GM19395 (cell line): ENCODE data around the gene EXPH5.
"Not testable (repeated sequence)": the region's sequence is repeated elsewhere in the genome, so short reads cannot be mapped to it uniquely, and the experiment has no call there.

Experiments used
- ATAC-seq: cut with Tn5 transposase; IDR thresholded peaks from one replicate; pipeline ENCODE4 v1.9.1; 2021; ENCODE audit warnings: mild to moderate bottlenecking, moderate library complexity; ENCODE audit not compliant: unreplicated experiment

Gene EXPH5

DNA sequence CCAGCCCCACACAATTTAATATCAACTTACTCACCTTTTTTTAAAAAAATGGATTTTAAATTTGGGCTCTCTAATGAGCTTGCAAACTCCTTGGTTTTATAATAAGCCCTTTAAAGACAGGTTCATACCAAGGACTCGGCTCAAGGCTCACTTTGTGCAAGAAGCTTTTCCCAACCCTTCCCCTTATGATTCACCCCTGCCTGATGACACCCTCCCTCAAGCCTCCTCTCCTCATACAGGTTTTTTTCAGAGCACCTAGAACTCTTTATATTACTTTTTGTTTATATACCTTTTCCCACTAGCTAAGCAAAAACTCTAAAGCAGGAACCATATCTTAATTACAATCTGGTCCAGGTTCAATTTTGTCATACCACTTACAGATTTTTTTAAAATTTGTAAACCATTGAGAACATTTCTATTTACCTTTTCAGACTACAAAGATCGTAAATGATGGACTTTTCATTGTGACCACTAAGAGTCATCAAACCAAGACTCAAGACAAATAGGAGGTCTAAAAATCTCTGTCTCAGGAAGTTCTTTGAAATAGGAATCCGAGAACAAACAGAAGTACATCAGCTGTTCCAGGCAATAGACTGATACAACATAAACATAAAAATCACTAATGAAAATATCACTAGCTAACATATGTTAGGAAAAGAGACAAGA, 13.1 kb upstream of the EXPH5 start:
- ATAC-seq: no peak

DNA sequence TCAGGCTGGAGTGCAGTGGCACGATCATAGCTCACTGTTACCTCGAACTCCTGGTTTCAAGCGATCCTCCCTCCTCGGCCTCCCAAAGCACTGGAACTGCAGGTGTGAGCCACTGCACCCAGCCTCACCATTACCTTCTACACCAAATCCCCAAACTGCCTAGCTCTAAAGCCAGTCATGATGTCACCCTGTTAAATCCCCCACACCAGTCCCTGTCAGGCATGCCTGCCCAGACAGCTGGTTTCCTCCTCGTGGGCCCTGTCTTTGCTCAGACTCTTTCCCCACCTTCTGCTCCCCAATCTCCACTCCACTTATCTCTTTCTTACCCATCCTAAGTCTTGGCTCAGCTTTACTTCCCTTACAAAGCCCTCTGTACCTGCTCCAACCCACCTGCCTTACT, 12.5 kb upstream of the EXPH5 start:
- no peak for ATAC-seq

DNA sequence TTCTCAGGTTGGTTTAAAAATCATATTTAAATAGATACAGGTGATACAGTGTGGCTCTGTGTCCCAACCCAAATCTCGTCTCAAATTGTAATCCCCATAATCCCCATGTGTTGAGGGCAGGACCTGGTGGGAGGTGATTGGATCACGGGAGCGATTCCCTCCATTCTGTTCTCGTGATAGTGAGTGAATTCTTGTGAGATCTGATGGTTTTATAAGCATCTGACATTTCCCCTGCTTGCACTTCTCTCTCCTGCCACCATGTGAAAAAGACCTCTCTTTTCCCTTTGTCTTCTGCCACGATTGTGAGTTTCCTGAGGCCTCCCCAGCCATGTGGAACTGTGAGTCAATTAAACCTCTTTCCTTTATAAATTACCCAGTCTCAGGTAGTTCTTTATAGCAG, 9.2 kb upstream of the EXPH5 start:
- not testable (repeated sequence) for ATAC-seq

DNA sequence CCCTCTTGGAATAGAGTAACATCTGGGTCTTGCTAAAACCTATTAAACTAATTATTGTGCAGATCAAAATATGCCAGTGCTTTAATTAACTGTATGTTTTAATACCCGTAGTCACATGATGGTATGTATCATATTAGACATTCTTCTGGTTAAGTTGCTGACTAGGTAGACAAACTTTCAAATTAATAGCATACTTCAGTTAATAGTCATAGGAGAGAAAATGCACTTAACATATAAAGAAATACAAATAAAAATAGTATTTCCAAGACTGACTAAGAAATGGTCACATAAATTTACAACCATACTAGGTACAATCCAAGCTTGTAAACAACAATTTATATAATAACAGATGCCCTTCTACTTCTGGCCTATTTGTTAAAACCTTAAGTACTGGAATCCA, 7.6 kb upstream of the EXPH5 start:
- no peak for ATAC-seq

DNA sequence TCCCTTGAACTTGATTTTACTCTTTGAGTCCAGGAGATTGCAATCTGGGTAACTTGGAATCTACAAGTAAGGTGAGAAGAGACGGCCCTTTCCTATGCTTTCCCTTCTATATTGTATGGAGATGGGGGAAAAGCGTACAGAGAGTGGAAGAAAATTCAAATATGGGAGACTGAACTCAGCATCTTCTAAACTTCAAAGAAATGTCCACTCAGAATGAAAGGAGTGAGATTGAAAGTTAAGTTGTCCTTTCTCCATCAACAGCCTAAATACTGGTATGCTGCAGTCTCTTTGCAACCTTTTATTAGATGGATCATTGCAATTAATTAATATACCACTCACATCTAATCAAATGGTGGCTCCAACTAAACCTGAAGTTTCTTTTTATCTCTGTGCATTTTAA, 6.4 kb upstream of the EXPH5 start:
- no peak for ATAC-seq

DNA sequence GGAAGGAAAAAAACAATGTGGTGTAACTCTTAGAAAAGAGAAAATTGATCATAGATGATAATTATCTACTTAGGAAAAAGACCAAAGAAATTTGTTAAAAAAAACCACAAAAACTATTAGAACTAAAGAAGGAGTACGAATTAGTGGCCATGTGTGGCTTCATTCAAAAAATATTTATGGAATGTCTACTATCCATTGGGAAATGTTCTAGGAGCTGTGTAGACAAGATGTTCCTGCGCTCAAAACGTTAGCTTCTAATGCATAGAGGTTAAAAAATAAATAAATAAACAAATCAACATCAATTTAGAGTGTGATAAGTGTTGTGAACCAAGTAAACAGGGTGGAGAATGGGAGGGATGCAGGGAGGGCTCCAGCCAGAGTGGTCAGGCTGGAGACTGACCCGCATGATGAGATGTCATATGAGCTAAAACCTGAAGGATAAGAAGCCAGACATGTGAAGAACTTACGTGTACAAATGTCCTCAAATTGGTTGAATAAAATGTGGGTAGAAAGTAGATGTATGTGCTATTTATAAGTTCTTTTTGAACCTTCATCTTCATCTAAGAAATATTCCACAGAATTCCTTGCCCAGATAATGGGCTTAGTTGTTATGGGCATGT, 4.3 kb upstream of the EXPH5 start:
- ATAC-seq: no peak

DNA sequence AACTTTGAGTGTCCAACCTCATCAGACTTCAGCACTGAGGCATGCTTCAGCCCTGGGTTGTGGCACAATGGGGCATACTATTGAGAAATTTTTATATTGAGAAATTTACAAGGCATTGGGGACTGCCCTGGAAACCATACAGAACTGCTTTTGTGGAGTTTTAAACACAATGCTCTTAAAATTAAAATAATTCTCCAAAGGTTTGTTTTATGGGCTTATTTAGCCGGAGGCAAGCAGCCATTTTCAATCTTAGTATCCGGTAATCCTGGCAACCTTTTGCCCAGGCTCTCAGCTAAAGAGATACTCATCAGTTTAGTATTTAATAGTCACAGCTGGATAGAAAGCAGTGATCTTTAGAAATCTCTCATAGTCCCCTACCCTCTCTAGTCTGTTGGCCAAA, 3.1 kb upstream of the EXPH5 start:
- no peak for ATAC-seq

DNA sequence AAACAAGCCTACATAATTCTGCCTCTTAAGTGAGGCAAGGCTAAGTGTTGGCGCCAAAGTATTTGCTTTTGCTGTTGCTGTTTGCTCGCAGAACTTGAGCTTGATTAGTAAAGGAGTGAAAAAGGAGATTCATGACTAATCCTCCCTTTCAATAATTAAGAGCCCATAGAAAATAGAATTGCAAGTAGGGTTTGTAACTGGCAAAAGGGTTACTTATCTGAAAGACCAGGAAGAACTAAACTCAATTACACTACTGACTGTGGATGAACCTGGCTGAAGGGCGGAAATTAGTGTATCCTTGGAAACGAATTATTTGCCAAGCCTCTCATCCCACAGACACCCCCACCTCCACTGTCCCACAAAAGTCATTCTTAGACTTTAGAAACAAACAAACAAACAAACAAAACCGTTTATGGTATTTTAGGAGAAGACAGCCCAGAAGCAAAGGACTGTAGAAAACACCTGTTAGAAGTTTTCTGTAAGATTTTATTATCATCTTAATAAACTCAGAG, 411 bp upstream of the EXPH5 start:
- no peak for ATAC-seq

DNA sequence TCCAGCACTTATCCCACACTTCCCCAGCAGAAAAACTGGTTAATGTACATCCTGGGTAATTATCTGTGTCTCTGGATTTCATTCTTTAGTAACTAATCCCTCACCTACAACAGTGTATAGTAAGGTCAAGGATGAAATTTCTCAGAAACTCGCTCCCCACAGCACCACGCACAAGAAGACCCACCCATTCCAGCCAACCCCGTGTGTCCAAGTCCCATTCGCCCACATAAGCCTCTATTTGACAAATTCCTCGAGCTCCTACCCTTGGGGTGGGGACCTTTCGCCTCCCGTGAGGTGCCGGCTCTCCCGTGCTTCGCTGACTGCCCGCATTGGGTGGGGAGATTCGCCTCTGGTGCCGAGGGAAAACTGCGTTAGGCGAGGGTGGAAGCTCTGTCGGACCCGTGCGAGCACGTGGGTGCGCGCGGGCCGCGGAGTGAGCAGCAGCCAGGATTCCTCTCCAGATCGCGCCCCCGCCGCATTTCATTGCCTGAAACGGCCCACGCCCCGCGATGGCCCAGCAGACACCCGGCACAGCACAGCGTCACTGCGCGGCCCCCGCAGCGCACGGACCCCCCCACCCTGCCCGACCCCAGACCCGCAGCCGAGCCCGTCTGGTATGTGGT, 866 bp downstream of the EXPH5 start:
- peak; percentile 29 for ATAC-seq

DNA sequence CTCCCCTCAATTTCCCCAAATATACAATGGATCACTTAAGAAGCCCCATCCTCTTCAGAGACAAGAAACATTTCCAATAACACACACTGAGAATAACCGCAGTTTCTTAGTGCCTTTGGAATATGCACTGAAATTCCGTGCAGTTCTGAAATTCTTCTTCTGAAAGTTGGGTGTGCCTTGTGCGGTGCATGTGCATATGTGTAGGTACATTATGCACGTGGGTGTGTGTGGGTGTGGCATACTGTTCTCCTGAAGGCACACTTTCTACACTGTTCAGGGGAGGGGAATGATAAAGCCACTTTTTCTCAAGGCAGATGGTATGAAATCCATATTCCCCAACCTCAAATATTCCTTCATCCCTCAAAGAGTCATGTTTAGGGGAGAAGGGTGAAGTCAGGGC, 1.7 kb downstream of the EXPH5 start:
- no peak for ATAC-seq

DNA sequence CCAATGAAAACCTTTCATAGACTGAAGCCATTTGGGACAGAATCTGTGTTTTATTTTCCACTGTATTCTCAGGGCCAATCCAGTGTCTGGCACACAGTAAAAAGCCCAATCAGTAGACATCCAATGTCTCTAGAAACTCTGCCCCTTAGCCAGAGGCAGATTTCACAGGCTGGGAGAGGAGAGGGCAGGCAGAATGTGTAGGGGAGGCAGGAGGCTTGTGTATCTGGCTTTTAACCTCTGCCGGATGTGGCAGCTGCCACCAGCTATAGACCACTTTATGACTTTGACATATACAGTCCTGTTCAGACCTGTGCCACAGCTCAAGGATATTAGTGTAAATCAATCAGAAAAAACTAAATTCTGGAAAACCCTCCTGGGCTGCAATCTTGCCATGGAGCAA, 4.4 kb downstream of the EXPH5 start:
- ATAC-seq: no peak

DNA sequence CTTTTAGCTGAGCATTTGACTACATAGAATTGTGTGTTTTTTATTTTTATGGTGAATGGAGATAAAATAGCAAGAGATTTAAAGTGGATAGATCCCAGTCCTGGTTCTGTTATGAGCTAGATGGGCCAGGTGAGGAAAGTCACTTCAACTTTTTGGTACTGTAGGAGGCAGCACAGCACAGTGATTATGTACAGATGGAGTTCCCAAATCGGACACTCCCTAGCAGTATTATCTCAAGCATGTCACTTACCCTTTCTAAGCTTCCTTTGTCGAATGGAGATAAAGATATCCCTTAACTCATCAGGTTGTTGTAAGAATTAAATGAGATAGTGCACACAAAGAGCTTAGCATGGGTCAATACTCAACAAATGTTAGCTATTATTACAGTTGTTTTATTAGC, 5.3 kb downstream of the EXPH5 start:
- ATAC-seq: no peak

DNA sequence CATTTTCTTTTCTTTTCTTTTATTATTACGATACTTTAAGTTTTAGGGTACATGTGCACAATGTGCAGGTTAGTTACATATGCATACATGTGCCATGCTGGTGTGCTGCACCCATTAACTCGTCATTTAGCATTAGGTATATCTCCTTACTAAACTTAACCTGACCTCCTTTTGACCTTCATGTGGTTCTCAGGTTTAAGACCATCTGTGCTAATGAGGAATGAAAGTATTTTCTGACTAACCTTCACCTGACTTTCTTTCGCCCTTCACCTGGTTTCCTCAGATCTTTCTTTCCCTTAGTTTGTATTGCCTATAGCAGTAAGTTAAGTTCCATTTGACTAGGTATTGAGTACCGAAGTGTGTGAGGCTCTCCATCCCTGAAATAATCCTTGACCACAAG, 6.5 kb downstream of the EXPH5 start:
- no peak for ATAC-seq

DNA sequence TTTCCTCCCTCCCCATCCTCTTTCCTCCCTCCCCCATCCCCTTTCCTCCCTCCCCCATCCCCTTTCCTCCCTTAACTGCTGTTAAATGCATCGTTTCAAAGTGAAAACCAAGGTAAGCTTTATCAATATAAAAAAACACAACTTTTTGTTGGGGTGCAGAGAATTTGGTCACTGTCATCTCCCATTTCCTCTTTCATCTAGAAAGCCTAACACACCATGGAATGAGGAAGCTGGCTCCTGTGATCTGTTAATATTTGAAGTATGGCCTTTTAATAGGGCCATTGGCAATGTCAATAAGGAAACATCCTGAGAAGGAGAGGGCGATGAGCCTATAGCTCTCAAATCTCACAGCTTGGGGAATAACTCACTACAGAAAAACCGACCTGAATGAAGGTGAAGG, 7.0 kb downstream of the EXPH5 start:
- no peak for ATAC-seq

DNA sequence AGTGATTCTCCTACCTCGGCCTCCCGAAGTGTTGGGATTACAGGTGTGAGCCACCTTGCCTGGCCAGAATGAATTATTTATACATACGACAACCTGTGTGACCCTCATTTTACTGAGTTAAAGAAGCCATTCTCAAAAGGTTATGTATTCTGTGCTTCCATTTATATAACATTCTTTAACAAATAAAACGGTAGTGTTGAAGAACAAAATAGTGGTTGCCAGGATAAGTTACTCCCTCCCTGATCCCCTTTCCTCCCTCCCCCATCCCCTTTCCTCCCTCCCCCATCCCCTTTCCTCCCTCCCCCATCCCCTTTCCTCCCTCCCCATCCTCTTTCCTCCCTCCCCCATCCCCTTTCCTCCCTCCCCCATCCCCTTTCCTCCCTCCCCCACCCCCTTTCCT, 7.4 kb downstream of the EXPH5 start:
- ATAC-seq: not testable (repeated sequence)

DNA sequence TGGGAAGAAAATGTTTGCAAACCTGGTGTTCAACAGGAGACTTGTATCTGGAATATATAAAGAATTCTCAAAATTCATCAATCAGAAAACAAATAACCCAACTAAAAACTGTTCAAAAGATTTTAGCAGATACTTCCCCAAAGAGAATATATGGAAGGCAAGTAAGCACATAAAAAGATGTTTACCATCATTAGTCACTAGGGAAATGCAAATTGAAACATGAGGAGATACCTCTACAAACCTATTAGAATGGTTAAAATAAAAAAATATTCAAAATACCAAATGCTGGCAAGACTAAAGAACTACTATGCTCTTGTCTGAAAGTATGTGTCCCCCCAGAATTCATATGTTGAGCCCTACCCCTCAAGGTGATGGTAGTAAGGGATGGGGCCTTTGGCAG, 8.6 kb downstream of the EXPH5 start:
- ATAC-seq: no peak

DNA sequence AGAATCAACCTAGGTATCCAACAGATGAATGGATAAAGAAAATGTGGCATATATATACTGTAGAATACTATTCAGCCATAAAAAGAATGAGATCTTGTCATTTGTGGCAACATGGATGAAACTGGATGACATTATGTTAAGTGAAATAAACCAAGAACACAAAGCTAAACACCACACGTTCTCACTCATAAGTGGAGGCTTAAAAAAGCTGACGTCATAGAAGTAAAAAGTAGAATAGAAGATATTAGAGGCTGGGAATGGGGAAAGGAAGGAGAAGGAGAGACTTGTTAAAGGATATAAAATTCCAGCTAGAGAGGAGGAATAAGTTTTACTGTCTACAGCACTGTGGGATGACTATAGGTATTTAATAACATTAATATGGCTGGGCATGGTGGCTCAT, 12.9 kb downstream of the EXPH5 start:
- ATAC-seq: no peak

DNA sequence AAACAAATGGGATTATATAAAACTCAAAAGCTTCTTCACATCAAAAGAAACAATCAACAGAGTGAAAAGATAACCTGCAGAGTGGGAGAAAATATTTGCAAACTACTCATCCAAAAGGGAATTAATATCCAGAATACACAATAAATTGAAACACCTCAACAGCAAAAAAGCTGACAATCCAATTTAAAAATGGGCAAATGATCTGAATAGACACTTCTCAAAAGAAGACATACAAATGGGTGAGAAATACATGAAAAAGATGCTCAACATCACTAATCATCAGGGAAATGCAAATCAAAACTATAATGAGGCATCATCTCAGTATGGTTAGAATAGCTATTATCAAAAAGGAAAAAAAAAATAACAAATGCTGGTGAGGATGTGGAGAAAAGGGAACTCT, 13.5 kb downstream of the EXPH5 start:
- ATAC-seq: no peak

DNA sequence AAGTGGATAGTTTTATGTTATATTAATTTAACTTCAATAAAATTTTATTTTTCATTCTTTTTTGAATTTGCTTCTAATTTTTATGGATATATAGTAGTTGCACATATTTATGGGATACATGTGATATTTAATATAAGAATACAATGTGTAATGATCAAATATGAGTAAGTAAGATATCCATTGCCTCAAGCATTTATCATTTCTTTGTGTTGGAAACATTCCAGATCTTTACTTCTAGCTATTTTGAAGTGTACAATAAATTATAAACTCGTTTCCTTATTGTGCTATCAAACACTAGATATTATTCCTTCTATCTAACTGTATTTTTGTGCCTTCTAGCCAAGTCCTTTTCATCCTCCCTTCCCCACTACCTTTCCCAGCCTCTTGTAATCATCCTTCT, 17.0 kb downstream of the EXPH5 start:
- no peak for ATAC-seq

DNA sequence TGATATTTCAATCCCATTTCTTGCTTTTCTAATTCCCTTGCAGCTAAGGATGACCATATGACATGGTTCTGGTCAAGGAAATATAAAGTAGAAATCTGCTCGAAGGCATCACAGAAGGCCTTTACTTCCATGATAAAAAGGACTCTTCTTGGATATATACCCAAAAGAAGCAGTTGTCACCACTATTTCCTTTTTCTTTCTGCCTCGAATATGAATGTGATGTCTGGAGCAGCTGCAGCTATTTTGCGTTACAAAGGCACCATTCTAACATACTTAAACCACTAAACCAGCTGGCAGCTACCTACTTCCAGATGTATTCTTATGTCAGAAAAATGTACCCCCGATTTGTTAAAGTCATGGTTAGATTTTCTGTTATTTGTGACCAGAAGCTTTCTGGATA, 18.9 kb downstream of the EXPH5 start:
- no peak for ATAC-seq

DNA sequence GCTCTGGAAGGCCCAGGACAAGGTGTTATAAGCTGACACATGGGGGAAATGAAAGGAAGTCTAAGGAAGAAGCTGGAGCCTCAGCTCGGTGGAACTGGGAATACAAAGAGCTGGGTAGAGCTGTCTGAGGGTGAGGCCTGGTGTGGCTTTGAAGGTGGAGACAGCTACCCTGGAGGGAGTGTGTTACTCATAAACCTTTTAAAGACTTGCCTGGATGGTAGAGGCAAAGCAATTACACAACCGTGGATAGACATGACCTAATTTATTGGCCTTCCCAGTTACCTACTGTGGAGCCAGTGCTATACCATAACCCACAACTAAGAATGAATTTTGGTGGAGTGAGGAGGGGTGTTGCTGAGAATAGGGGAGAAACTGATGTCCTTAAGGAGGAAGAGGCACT, 22.6 kb downstream of the EXPH5 start:
- ATAC-seq: no peak

DNA sequence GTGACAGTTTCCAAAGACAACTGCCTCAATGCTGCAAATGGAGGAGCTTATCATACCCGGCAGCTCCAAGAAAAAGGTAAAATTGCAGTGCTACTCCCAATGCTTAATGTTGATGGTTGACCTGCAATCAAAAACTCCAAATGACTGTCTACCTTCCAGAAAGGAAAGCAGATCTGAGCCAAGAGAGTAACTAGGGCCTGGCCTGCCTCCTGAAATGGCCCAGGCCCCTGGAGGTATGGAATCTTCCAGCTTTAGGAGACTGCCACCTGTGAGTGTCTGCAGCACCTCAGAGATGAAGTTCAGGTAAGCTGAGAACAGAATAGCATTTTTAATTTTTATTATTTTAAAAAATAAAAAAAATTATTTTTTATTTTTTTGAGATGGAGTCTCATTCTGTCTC, 23.7 kb downstream of the EXPH5 start:
- no peak for ATAC-seq
